ENCODE data around the gene ARHGEF1.

- TF ChIP-seq EZH2 (IDR thresholded peaks at IDR 0.05; ENCODE audit: low read length, missing control alignments) (no peak), CTCF (conservative IDR thresholded peaks at IDR 0.05 in 1 of 2, IDR thresholded peaks at IDR 0.05 in 1 of 2; ENCODE audit: low read depth in 1 of 2, low read length in 2 of 2) (no peak)
These were observed 61.4 kb downstream of the ARHGEF1 start for GRCh38 chr19:41944336-41944735.
